GM18507 (cell line): ENCODE measurements around the gene ZNF597.
A peak's percentile ranks its signal among the peaks of the same experiment; 100 is the strongest.

Source experiments
- DNase-seq: peaks from one replicate; pipeline ENCODE4 v3.0.0; 2011; ENCODE audit warnings: low read depth; ENCODE audit not compliant: insufficient read length; ENCODE audit errors: extremely low spot score
- FAIRE-seq: peaks from 2 replicates; lab custom pipeline; 2011; peaks lifted over from hg19 to GRCh38; lab: Jason Lieb, UNC

Gene ZNF597, protein sequence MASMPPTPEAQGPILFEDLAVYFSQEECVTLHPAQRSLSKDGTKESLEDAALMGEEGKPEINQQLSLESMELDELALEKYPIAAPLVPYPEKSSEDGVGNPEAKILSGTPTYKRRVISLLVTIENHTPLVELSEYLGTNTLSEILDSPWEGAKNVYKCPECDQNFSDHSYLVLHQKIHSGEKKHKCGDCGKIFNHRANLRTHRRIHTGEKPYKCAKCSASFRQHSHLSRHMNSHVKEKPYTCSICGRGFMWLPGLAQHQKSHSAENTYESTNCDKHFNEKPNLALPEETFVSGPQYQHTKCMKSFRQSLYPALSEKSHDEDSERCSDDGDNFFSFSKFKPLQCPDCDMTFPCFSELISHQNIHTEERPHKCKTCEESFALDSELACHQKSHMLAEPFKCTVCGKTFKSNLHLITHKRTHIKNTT

DNA sequence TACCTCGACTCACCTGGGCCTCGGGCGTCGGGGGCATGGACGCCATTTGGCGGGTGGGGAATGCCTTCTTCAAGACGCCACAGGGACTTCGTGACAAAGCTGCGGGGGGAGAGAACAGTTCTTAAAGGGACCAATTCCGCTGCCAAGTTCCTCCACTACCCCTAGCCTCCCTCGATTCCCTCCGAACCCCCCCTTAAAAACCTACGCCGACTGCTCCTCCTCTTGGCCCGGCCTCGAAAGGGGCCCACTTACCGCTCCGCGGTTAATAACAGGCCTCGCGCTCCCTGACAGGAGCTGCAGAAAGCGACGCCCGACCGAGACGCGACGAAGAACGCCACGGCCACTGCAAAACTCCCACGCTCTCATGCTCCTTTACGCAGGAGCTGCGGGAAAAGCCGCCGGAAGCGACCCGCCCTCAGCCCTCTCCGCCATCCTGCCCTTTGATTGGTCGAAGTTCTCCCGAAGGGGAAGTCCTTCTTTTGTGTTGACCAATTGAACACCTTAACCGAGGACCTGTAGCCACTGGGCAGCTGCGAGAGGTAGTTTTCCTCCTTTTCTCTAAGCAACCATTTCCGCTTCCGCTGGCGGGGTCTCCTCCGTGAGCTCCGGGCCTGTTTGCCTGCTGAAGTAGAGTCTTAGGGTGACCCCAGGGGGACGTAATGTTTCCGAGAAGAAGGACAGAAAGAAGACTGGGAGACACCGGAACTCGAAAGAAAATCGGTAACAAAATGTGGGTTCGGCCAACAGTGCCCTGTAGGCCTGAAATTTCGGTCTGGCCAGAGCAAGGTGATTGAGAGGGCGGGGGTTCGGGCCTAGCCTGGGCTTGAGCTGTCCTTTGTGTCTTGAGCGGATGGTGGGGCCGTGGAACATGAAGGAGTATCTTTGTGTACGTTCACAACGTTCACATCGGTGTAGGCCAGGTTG is at the start of gene ZNF597, which contains the start of gene NAA60:
TSS of gene ZNF597 (minus strand) at position 397 of the 924 bp plus-strand sequence. CDS start at position 46, 351 bp downstream.
TSS of gene NAA60 (plus strand) at position 573 of the 924 bp plus-strand sequence. CDS start 32,548 bp downstream, outside the sequence.
- FAIRE-seq: peak; percentile 94

DNA sequence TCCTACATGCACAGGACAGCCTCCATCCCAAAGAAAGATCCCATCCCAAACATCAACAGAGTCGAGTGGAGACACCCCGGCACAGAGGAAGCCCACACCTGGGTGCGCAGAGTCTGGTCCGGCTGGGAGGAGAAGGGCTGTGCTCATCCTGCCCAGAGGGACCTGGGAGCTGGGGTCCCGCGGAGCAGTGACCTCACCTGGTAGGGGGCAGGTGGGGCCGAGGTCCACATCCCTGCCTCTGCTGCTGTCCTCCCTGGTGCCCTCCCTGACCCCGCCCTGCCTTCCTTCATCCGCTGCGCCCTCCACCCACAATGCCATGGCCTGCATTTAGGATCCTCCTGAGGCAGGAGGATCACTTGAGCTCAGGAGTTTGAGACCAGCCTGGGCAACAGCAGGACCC is 49.1 kb upstream of the ZNF597 start:
- no peak for DNase-seq
- no peak for FAIRE-seq

More for the DNA sequence above, at the start of gene ZNF597, which contains the start of gene NAA60:
- peak; percentile 73 for DNase-seq

DNA sequence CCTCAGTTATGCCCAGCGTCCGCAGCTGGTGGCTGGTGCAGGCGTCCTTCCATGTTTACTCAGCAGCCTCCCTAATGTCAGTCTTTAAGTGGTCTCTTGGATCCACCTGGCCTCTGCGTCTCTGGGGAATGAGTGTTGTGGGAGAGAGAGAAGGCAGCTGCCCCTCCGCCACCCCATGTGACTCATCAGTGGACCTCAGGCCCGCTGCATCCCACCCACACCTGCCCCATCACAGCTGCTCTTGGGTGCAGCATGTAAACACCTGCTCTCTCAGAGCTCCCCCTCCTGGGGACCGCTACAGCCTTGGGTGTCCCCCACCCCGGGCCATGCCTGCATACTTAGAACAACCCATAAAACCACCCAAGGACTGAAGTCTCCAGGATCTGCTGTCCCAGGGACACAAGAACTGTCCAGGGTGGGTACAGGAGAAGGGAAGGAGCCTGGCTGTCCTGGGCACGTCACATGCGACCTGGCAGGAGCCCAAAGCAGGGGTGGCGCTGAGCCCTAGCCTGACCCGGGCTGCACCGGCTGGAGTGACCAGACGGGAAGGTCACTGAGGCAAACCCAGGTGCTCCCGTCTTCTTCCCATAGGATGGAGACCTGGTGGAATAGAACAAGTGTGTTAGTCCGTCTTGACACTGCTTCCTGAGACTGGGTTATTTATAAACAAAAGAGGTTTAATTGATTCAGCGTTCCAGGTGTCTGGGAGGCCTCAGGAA is 47.8 kb upstream of the ZNF597 start:
- no peak for DNase-seq
- no peak for FAIRE-seq

DNA sequence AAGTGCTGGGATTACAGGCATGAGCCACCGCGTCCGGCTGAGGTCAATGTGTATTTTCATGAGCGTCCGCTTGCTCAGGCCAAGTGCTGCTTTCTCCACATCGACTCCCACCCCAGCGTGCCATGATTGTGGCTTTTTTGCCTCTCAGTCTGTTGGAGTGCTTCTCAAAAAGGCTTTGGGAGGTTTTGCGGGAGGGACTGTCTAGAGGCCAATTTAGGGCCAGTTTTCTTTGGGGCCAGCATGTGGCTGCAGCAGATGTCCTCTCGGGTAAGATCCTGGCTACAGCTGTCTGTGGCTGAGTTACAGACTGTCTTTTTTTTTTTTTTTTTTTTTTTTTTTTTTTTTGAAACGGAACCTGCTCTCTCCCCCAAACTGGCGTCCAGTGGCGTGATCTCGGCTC is 45.5 kb upstream of the ZNF597 start:
- no peak for FAIRE-seq
- no peak for DNase-seq

DNA sequence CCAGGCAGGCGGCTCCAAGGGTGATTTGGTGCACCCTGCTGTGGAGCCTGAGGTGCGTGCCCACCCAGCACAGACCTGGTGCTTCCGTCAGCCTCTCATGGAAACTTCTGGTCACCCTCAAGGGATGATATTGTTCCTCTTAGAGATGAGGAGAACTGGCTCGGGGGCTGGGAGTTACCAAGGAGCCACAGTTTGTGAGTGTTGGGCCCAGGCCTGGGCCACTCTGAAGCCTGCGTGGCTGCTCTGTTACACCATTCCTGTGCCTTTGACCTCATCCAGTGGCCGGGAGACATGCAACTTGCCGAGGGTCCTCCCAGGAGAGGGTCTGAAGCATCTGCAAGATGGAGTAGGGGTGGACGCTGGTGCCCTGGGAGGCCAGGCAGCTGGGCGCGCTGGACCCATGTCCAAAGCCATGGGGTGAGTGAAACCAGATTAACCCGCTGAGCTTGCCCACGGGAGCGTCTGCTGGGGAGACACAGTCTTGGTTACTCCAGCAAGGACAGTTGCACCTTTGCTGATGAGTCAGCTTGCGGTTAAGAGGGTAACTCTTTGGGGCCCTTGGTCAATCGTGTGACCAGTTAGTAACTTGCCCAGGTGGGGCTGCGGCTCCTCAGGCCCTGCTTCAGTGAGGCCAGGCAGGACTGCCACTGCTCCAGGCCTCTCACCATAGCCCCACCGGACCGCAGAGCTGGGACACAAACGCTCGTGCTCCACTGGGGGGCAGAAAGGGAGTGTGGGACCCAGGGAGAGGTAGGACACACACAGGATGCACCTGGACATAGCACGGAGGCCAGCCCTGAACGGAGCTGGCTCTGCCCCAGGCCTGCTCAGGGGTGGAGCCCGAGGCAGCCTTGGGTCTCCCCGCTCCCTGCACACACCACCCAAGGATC is 44.5 kb upstream of the ZNF597 start:
- FAIRE-seq (no peak), DNase-seq (no peak)

DNA sequence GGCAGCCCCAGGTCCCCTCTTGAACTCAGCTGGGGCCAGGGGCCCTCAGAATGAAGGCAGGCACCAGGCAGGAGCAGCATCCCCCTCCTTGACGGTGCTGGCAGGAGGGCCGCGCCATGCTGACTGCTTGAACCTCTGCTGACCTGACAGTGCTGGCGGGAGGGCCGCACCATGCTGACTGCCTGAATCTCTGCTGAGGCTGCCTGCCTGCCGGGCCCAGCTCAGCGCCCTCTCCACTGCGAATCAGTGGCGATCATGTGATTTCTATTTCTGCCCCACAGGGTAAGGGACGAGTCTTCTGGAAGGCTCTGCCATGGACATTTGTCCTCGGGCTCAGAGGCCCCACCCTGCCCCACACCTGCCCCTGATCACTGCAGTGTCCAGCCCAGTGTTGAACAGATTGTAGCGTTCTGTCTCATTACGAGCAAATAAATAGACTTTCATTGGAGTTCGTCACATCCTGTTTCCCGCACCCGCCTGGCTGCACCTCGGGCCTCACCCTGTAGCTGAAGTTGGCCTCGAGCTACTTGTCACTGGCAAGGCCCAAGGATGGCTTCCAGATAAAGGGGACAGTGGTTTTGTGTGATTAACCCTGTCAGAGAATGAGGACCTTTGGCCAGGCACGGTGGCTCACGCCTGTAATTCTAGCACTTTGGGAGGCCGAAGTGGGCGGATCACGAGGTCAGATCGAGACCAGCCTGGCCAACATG is 43.4 kb upstream of the ZNF597 start:
- no peak for FAIRE-seq

DNA sequence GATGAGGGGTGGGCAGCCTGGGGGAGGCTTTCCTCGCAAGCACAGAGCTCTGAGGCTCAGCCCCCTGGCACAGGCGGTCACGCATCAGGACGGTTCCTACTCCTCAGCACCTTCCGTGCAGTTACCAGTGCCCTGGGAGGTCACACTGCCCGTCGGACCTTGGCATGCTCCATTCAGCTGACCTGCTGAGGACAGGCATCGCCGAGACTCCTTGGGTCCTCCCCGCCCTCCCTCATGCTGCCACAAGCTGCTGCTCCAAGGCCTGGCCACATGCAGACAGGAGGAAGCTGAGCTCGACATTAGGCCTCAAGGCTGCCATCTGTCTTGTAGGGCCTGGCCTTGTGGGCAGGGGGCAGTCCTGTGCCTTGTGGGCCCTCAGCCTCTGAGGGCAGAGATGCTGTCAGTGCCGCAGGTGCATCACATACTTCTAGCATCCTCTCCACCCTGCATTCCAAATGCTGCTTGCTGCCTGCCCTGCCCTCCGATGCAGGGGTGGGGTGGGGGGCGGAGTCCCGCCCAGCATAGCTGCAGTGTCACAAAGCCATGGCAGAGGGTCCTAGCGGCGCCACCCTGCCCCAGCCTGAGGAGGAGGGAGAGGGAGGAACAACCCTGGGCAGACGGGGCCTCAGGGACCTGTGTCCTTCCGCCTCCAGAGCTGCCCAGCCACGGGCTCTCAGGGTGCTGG is 42.7 kb upstream of the ZNF597 start:
- DNase-seq (no peak), FAIRE-seq (no peak)

More for the DNA sequence above, 43.4 kb upstream of the ZNF597 start:
- DNase-seq: no peak

DNA sequence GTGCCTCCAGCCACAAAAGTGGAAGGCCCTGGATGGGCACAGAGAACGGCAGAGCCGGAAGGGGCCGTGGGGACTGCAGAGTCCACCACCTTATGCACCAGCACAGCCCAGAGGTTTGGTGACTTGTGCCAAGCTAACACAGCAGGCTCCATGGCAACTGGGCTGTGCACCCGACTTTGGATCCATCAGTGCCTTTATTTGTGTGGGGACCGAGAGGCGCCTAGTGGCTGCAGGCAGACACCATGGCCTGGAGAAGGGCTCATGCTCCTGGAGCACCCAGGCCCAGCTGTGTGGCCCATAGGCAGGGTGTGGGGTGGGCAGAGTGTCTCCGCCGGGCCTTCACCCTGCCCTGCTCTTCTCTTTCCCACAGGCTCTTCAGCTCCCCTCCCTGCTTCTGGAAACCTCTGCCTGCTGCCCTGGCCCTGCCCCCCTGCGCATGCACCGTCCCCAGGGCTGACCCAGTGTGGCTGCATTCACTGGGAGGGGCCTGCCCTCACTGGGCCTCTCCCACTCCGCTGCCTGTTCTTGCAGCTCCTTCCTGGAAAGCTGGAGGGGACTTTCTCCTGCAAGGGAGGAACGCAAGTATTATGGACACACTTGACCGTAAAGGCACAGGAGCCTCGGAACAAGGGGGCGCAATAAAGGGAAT is 41.9 kb upstream of the ZNF597 start:
- FAIRE-seq (no peak), DNase-seq (no peak)

DNA sequence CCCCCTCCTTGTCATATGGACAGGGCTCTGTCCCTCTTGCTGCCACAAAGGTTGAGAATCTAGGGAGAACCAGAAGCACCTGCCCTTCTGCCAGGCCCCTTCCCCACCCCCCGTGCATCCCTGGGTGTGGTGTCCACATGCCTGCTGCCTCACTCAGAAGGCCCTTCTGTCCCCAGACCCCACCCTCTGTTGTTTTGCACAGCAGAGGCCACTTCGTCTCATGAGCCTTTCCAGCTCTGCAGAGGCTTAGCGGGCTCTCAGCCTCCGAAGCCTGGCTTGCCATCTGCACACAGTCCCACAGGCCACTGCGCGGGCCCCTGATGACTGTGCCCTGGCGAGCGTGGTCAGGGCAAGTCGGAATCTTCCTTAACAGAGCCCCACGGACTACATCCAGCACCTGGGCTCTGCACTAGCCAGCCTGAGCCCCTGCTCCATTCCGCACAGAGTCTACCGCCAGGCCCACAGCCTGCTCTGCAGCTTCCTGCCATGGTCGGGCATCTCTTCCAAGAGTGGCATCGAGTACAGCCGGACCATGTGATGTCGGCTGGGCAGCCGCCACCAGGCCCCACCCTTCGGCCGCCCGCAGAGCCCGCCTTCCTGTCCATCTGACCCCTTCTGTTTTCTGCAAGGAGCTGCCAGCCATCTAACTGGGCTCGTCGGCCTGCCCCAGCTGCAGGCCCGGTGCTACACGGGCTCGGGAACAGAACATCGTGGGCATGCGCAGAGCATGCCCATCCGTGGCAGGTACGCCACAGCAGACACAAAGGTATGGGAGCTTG is 41.2 kb upstream of the ZNF597 start:
- DNase-seq: no peak
- no peak for FAIRE-seq

DNA sequence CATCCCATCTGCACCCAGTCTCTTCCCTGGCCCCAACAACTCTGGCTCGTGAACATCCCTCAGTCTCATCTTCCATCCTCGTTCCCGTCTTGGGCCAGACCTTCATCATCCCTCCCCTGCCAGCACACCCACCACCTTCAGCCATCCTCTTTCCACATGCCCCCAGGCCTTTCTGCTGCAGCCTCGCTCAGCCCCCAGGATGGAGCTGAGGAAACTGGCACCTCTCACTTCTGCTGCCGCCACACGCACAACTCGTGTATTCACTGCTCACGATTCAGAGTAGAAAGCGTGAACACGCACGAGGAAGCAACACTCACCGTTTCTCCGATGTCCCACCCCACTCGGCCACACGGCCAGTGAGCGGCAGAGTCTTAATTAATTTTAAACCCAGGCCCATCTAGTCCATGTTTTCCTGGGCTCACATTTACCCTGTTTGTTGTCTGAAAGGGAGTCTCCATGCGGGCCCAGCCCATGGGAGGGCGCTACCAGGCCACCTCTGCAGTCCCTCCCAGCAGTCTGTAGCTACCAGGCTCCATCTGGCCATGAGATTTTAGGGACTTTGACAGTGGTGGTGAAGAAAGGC is 39.4 kb upstream of the ZNF597 start:
- FAIRE-seq (no peak), DNase-seq (no peak)

DNA sequence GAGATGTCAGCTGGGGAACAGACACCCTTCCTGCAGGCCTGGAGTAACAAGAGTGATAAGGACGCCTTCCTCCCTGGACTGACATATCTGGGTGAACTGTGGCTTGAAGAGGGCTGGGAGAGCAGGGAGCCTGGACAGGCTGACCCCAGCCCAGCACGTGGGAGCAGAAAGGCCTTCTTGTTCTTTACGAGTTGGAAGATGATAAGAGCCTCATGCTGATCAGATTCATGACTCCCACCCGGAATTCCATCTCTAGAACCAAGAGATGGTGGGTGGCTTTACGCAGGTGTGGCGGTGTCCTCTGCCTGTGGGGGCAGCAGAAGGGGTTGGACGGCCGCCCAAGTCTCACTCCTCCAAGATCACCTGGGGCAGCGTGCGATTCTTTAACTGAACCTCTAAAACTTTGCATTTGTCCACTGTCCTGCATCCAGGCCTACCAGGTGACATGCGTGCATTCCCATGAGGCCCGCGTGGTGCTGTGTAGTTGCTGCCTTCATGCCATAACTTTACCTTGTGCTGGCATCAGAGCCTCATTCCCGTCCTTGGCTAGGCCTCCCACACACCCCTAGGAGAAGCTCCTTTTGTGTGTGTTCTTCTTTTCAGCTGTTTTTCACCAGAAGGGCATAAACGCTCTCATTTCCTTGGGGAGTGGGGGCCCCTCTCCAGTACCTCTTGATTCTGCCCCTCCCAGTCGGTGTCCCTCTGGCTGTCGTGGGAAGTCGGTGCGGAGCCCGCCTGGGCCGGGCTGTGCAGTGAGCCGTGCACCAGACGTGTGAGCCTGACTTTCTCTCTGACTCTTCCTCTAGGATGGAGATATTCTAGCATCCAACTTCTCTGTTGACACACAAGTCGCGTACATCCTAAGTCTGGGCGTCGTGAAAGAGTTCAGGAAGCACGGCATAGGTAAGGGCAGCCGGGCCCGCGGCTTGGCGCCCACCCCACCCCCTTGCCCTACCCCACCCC is 38.7 kb upstream of the ZNF597 start:
- no peak for DNase-seq
- FAIRE-seq: no peak

DNA sequence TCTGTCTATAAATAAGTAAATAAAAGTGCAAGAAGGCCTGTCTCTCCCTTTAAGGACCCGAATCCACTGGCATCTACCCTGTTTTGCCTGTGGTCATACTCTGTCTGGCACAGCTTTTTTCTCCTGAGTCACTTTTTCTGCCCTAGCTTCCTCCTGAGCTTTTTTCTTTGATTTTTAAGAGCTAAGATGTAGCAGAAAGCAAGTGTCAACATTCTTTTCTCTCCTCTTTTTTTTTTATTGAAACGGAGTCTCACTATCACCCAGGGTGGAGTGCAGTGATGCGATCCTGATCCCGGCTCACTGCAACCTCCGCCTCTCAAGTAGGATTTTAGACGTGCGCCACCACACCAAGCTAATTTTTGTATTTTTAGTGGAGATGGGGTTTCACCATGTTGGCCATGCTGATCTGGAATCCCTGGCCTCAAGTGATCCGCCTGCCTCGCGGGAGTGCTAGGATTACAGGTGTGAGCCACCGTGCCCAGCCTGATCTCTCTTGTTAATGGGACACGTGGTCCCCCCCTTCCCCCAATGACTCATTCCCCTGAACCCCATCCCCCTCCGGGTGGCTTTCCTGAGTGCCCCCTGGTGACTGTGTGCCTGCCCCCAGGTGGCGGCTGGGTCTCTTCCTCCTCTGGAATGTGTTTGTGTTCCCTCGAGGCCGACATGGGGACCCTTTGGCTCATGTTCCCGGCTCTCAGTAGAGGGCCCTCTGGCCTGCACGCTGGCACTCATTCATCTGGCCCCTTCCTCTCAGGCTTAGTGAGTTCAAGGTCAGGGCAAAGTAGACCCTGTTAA is 37.8 kb upstream of the ZNF597 start:
- no peak for FAIRE-seq
- DNase-seq: no peak

DNA sequence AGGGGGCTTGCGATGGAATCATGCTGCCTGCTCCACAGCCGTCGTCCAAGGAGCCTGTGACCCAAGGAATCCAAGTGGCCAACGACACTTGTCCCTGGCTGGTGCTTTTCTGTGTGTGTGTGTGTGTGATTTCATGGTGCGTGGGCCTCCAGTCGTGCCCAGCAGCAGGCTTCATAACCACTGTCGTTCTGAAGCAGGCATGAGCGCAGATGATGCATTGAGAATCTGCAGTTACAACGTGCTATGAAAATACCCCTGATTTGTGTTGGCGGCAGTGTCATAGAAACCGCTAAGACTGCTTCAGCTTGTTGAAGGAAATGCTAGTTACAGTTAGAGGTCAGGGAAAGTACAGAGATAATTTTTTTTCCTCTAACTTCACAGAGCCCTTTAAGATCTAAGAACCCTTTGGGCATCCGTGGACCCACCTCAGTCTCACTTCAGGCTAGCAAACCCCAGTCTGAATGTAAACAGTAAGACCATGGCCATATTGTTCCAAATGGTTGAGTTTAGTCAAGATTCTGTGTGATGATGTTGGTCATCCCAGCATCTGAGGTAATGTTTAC is 36.4 kb upstream of the ZNF597 start:
- no peak for DNase-seq
- FAIRE-seq: no peak
